ENCODE measurements around the gene CD83. TPM values are rescaled to one million over a fixed set of nuclear protein-coding genes. Genes with fewer than 3 reads are reported as not detected.

Gene CD83
- total and polyA plus RNA-seq, 9 of the 15 experiments (the other 6 are each of a cell fraction or from before 2014, with no cell fraction given), result 2.5 to 4.1 (median 3.4) TPM

GRCh38 chr6:14128746-14129145, 11.2 kb downstream of the CD83 start (continued):
- TF ChIP-seq ARID4B (CRISPR knock-in tag; IDR thresholded peaks at IDR 0.05) (no peak), ZNF354B (CRISPR knock-in tag; IDR thresholded peaks at IDR 0.05) (no peak), CHD4 (IDR thresholded peaks at IDR 0.05; ENCODE audit: insufficient read depth, insufficient replicate concordance, low read depth, low read length, poor library complexity, severe bottlenecking) (no peak), NUFIP1 (IDR thresholded peaks at IDR 0.05; ENCODE audit: partially characterized antibody) (no peak), ZNF384 (IDR thresholded peaks at IDR 0.05; ENCODE audit: low read depth, low read length) (no peak), ZNF146 (CRISPR knock-in tag; IDR thresholded peaks at IDR 0.05; ENCODE audit: unreplicated experiment) (no peak)

- Histone ChIP-seq H3K4me3 (no peak overlapping the region), H3K9ac (ENCODE audit: insufficient read depth in 1 of 2, low read depth in 2 of 2, low read length in 2 of 2) (no peak overlapping the region; a peak in 1 of 4 replicates), H3K9me3 (replicated peaks; ENCODE audit: control insufficient read depth, insufficient read depth, low read depth, low read length) (0 out of 2 replicates have a peak, but pooled peaks cover 1% of the 10 kb centered on the region), H3K79me2 (ENCODE audit: control insufficient read depth, insufficient read depth, low read length) (no peaks in the 10 kb centered on the region), H3K4me1 (replicated peaks in 1 of 2; ENCODE audit: control insufficient read depth in 2 of 2, insufficient read depth in 2 of 2, low read length in 2 of 2) (peaks cover 4 to 11% of the 10 kb centered on the region in 2 experiments; a peak in 2 of 5 replicates), H4K20me1 (replicated peaks; ENCODE audit: control insufficient read depth, insufficient read depth, low read length) (no peaks in the 10 kb centered on the region), H2AFZ (ENCODE audit: low read depth, low read length) (peak overlapping the region; percentile 78), H3K36me3 (ENCODE audit: control insufficient read depth, insufficient read depth, low read length) (no peaks in the 10 kb centered on the region), H3K4me2 (ENCODE audit: insufficient read depth, low read length) (peak overlapping the region; percentile 17; the same call in 1 of the 2 replicates), H3K27ac (ENCODE audit: extremely low read depth, low read depth, low read length) (no peak overlapping the region), H3K9me1 (ENCODE audit: control insufficient read depth, insufficient read depth, low read length) (no peaks in the 10 kb centered on the region), H3K27me3 (ENCODE audit: control insufficient read depth in 2 of 2, insufficient read depth in 2 of 2, low read length in 2 of 2) (no peaks in the 10 kb centered on the region)
- DNase-seq (ENCODE audit: extremely low read depth in 1 of 4, low spot score in 3 of 4) (peak; percentile 61 to 81 (median 72)), FAIRE-seq (peak; percentile 93), ATAC-seq (peak; percentile 99)
- in situ Hi-C loops (cut with MboI) (no loop called here), intact Hi-C loops (cut with micrococcal nuclease) (loop anchor here (1.0 to 5.0 kb wide), 2 partner anchors 15 to 222 kb away; no protein-coding TSS in a partner anchor)
- no TSS peak for BruUV-seq (replicated peaks)
- ChIA-PET POLR2A (interaction anchor here (0.5 to 1.3 kb wide), 7 partner anchors 11 to 1491 kb away, joined by 3 to 6 read pairs (median 4); no protein-coding TSS in a partner anchor), CTCF (ENCODE audit: low intra/inter-chr PET ratio) (interaction anchor here (0.6 to 1.4 kb wide), 4 partner anchors 13 to 1361 kb away, joined by 3 to 12 read pairs (median 3); no protein-coding TSS in a partner anchor)
- WGBS (ENCODE audit: insufficient coverage, low coverage, missing lambda C conversion rate), result 6% methylated on average over 7 of the region's 7 CpGs
- TF ChIP-seq TARDBP (IDR thresholded peaks at IDR 0.05), result no peak
- no peak for TF ChIP-seq HMGN3 (IDR thresholded peaks at IDR 0.05; ENCODE audit: borderline replicate concordance, extremely low read depth, insufficient read length, low read depth, low read length)
- no peak for TF ChIP-seq HCFC1 (IDR thresholded peaks at IDR 0.05; ENCODE audit: low read depth, low read length)
- peak in 1 of 2 experiments; percentile 52; a peak in 1 of 4 replicates for TF ChIP-seq MAZ (CRISPR knock-in tag; conservative IDR thresholded peaks at IDR 0.05 in 1 of 2, IDR thresholded peaks at IDR 0.05 in 1 of 2)
- TF ChIP-seq DEAF1 (CRISPR knock-in tag; IDR thresholded peaks at IDR 0.05), result peak; percentile 85
- 0 out of 2 replicates have a peak, but pooled peaks have one; percentile 47 for TF ChIP-seq ARID2 (IDR thresholded peaks at IDR 0.05)
- no peak for TF ChIP-seq TAL1 (IDR thresholded peaks at IDR 0.05)
- TF ChIP-seq L3MBTL2 (IDR thresholded peaks at IDR 0.05), result 0 out of 2 replicates have a peak, but pooled peaks have one; percentile 17
- TF ChIP-seq WHSC1 (IDR thresholded peaks at IDR 0.05; ENCODE audit: low read length), result no peak
- 0 out of 4 replicates have a peak, but pooled peaks of 1 of the 2 experiments have one; percentile 33 for TF ChIP-seq FOXK2 (conservative IDR thresholded peaks at IDR 0.05 in 1 of 2, IDR thresholded peaks at IDR 0.05 in 1 of 2; ENCODE audit: low read depth in 2 of 2)
Measured at GRCh38 chr6:14129575-14129974, 12.0 kb downstream of the CD83 start.

All from K562 (cell line).